Right cardiac atrium (tissue), 5 donors: ENCODE measurements around the gene MYO5C. TPM values are rescaled to one million over a fixed set of nuclear protein-coding genes. Genes with fewer than 3 reads are reported as not detected.
"Not testable (repeated sequence)": the region's sequence is repeated elsewhere in the genome, so short reads cannot be mapped to it uniquely, and the experiment has no call there.

Experiments used
- ATAC-seq, 2 donors: fragments of 200-7000 bp; cut with Tn5 transposase; one replicate each; pipeline versions ENCODE4 v1.8.0 to v1.9.1; 2020; ENCODE audit warnings: moderate library complexity in 2 of 2, mild to moderate bottlenecking in 1 of 2
- DNase-seq, 3 donors: peaks; one replicate each; pipeline ENCODE4 v3.0.0-alpha.2; 2020
- H3K27ac ChIP-seq: one replicate; pipeline ENCODE4 v1.5.1; 2013; ENCODE audit warnings: mild to moderate bottlenecking, low read length, control low read depth, moderate library complexity
- H3K27me3 ChIP-seq: one replicate; pipeline ENCODE4 v1.6.1; 2013; ENCODE audit not compliant: control insufficient read depth, insufficient read depth
- H3K4me1 ChIP-seq: one replicate; pipeline ENCODE4 v1.6.1; 2013; ENCODE audit warnings: low read length; ENCODE audit not compliant: control insufficient read depth, insufficient read depth
- H3K4me3 ChIP-seq: one replicate; pipeline ENCODE4 v1.5.1; 2013; ENCODE audit warnings: low read length, control low read depth
- H3K9me3 ChIP-seq: one replicate; pipeline ENCODE4 v1.6.1; 2013; ENCODE audit warnings: low read length; ENCODE audit not compliant: control insufficient read depth
- WGBS: extraction: QIAGEN DNeasy Blood & Tissue Kit; methylation state at CpG from one replicate; pipeline ENCODE4 v1.1.7; 2013; 5-methylcytosine and 5-hydroxymethylcytosine counted together
- intact Hi-C, 4 donors: fragments of 100-400 bp; cut with DNase I; formaldehyde crosslinking; loops; one replicate each; pipeline versions ENCODE4 v1.11.0 to v1.14.0; 2022 to 2023
- polyA plus RNA-seq: library from polyadenylated mRNA; stranded (reverse); fragments of 200-250 nt; gene quantifications from one replicate; pipeline ENCODE4 v1.2.3, GENCODE V29; 2013
- total RNA-seq, 4 donors: library from RNA; stranded (reverse); fragmentation: NEBNext Ultra II Directional; extraction: Animal tissue kit (Norgen Biotek cat#: 25700); gene quantifications; one replicate each; pipeline ENCODE4 v1.2.1, GENCODE V29; 2021
- donor health status: healthy with polysubstance abuse.
- donor health status: DM: no; HTN: yes; CAD: no.
- donor health status: DM: no; HTN: no; CAD: no.
- donor health status: DM: no; HTN: yes; CAD: no; lungs with severe emphysema.
- donor health status: DM: yes; HTN: yes; CAD: no.

The MYO5C gene
- total and polyA plus RNA-seq, 5 donors = 1.6 to 9.2 (median 4.4) TPM

GRCh38 chr15:52165494-52166131 is 130.0 kb downstream of the MYO5C start:
- H3K9me3 ChIP-seq, H3K27ac ChIP-seq, H3K27me3 ChIP-seq, intact Hi-C loops, H3K4me3 ChIP-seq, DNase-seq, H3K4me1 ChIP-seq, ATAC-seq: not testable (repeated sequence)
- WGBS = 82% methylated on average over 5 of the region's 5 CpGs

DNA sequence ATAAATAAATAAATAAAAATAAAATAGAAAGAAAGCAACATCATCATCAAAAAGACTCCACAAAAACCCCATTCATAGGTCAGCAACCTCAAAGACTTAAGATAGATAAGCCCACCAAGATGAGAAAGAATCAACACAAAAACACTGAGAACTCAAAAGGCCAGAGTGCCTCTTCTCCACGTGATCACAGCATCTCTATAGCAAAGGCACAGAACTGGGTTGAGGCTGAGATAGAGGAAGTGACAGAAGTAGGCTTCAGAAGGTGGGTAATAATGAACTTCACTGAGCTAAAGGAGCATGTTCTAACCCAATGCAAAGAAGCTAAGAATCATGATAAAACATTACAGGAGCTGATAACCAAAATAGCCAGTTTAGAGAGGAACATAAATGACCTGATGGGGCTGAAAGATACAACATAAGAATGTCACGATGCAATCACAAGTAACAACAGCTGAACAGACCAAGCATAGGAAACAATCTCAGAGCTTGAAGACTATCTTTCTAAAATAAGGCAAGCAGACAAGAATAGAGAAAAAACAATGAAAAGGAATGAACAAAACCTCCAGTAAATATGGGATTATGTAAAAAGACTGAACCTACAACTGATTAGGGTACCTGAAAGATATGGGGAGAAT is 130.9 kb downstream of the MYO5C start:
- Histone ChIP-seq H3K9me3 (no peaks in the 10 kb centered on the region), H3K4me1 (no peaks in the 10 kb centered on the region), H3K27me3 (no peaks in the 10 kb centered on the region), H3K4me3 (no peak overlapping the region), H3K27ac (no peak overlapping the region)
- DNase-seq (no peak), ATAC-seq (no peak)
- intact Hi-C loops = no loop called here
- WGBS = 89% methylated on average over 2 of the region's 2 CpGs

DNA sequence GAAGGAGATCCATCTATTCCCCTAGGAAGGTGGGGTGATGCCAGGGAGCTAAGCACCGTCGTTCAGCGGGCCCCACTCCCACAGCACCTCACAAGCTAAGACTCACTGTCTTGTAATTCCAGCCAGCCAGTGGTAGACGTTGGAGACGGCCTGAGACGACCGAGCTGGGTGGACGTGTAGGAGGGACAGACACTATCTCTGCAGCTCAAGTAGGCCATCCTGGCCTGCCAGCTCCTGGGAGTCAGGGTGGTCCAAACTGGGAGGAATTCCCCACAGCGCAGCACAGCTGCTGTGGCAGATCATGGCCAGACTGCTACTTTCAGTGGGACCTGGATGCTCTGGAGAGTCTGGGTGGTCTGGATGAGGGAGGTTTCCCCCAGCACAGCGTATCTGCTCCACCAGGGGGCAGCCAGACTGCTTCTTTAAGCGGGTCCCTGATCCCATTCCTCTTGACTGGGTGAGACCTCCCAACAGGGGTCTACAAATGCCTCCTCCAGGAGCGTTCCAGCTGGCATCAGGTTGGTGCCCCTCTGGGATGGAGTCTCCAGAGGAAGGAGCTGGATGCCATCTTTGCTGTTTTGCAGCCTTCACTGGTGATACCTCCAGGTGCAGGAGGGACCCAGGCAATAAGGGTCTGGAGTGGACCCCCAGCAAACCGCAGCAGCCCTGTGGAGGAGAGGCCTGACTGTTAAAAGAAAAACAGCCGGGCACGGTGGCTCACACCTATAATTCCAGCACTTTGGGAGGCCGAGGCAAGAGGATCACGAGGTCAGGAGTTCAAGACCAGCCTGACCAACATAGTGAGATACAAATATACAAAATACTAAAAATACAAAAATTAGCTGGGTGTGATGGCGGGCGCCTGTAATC is 132.0 kb downstream of the MYO5C start:
- Histone ChIP-seq H3K4me3 (no peak overlapping the region), H3K27me3 (no peaks in the 10 kb centered on the region), H3K27ac (no peak overlapping the region), H3K4me1 (no peaks in the 10 kb centered on the region), H3K9me3 (no peaks in the 10 kb centered on the region)
- no peak for DNase-seq
- intact Hi-C loops = no loop called here
- ATAC-seq = peak in 1 of 2 donors; percentile 11
- 87% methylated on average over 19 of the region's 19 CpGs for WGBS

DNA sequence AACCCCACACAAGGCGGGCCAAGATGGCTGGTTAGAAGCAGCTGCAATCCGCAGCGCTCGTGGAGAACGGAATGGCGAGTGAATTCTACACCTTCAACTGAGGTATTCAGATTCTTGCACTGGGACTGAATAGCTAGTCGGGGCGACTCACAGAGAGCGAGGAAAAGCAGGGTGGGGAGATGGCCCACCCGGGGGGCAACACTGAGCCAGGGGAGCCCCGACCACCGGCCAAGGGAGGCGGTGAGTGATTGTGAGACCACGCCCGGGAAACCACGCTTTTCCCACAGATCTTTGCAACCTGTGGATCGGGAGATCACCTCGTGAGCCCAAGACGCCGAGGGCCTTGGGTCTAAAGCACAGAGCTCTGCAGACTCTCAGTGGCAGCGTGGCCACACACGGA is 132.7 kb downstream of the MYO5C start:
- intact Hi-C loops = no loop called here
- ATAC-seq (no peak), DNase-seq (no peak)
- WGBS = 91% methylated on average over 22 of the region's 22 CpGs
- Histone ChIP-seq H3K27ac (no peak overlapping the region), H3K4me1 (no peaks in the 10 kb centered on the region), H3K9me3 (no peaks in the 10 kb centered on the region), H3K4me3 (no peak overlapping the region), H3K27me3 (no peaks in the 10 kb centered on the region)

- Histone ChIP-seq H3K27me3 (no peaks in the 10 kb centered on the region), H3K4me3 (no peak overlapping the region), H3K4me1 (no peaks in the 10 kb centered on the region), H3K27ac (no peak overlapping the region), H3K9me3 (no peaks in the 10 kb centered on the region)
- no peak for DNase-seq
- intact Hi-C loops = no loop called here
- no peak for ATAC-seq
- 85% methylated on average over 4 of the region's 4 CpGs for WGBS
Measured at GRCh38 chr15:52162260-52162659, 133.3 kb downstream of the MYO5C start.

- H3K27me3 ChIP-seq = no peaks in the 10 kb centered on the region
- no peak for ATAC-seq
- H3K4me3 ChIP-seq = no peak overlapping the region
- H3K4me1 ChIP-seq = no peaks in the 10 kb centered on the region
- intact Hi-C loops = no loop called here
- DNase-seq = no peak
- 97% methylated on average over 13 of the region's 13 CpGs for WGBS
- H3K27ac ChIP-seq = no peak overlapping the region
- no peaks in the 10 kb centered on the region for H3K9me3 ChIP-seq
Measured at GRCh38 chr15:52161406-52161966, 134.1 kb downstream of the MYO5C start.

DNA sequence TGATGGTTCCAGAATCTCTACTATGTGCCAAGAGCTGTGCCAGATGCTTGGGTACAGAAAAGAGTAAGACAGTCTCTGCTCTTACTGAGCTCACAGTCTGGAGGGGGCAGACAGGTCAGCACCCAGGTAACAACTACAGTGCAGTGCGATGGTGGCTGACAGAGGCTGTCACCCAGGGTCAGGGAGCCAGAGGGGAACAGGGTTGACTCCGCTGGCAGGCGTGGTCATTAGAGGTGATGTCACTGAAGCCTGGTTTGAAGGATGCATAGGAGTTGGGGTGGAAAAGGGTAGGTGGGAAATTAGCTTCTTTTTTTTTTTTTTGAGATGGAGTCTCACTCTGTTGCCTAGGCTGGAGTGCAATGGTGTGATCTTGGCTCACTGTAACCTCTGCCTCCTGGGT is 136.0 kb downstream of the MYO5C start:
- Histone ChIP-seq H3K4me1 (peaks cover 3% of the 10 kb centered on the region), H3K4me3 (no peak overlapping the region), H3K27ac (no peak overlapping the region), H3K27me3 (no peaks in the 10 kb centered on the region), H3K9me3 (no peaks in the 10 kb centered on the region)
- DNase-seq = no peak
- intact Hi-C loops = no loop called here
- WGBS = 96% methylated on average over 3 of the region's 3 CpGs
- ATAC-seq = no peak

GRCh38 chr15:52158084-52158765 is 137.4 kb downstream of the MYO5C start:
- H3K9me3 ChIP-seq = no peaks in the 10 kb centered on the region
- H3K4me1 ChIP-seq = peaks cover 3% of the 10 kb centered on the region
- H3K27ac ChIP-seq = no peak overlapping the region
- ATAC-seq (no peak), DNase-seq (no peak)
- no peaks in the 10 kb centered on the region for H3K27me3 ChIP-seq
- no peak overlapping the region for H3K4me3 ChIP-seq
- intact Hi-C loops = no loop called here
- 85% methylated on average over 10 of the region's 10 CpGs for WGBS

GRCh38 chr15:52155878-52156277 is 139.7 kb downstream of the MYO5C start:
- WGBS = 67% methylated on average over 2 of the region's 2 CpGs
- DNase-seq (no peak), ATAC-seq (no peak)
- H3K4me3 ChIP-seq = no peak overlapping the region
- H3K27me3 ChIP-seq = no peaks in the 10 kb centered on the region
- H3K9me3 ChIP-seq = no peaks in the 10 kb centered on the region
- H3K4me1 ChIP-seq = peaks cover 3% of the 10 kb centered on the region
- H3K27ac ChIP-seq = no peak overlapping the region
- intact Hi-C loops = no loop called here

DNA sequence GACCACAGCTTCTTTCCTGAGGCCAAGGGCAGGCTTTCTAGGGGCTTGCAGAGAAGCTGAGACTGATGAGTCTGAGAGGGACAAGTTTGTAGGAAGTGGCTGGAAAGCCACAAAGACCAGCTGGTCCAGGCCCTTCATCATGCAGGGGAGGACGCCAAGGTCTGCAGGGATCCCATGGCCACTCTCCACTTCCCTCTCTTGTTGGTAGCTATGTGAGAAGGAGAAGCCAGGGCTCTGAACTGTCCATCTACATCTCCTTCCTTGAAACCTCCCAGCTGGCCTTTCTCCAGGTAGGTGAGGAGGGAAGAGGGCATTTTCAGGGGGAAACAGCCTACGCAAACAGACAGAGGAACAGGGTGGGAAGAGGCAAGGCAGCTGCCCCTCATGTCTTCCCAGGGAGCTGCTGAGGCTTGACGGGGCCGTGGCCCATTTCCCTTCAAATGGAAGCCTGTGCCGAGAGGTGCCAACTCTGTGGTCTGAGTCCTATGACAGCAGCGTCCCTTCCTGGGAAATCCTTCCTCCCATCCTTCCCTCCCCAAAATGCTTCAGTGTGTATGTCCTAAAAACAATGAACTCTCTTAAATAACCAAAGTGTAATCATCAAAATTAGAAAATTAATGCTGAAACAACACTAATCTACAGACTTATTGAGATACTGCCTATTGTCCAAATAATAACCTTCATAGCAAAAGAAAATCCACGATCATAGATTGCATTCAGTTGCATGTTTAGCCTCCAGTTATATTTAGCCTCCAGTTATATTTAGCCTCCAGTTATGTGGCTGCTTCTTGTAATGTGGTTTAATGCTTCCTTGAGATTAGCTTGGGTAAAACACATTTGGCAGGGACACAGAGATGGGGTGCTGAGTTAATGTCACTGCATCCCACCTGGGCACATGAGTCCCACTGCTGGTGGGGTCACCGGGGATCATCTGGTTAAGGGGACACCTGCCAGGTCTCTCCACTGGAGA is 140.4 kb downstream of the MYO5C start:
- no peak overlapping the region for H3K4me3 ChIP-seq
- ATAC-seq = peak in 1 of 2 donors; percentile 11
- intact Hi-C loops = no loop called here
- WGBS = 85% methylated on average over 8 of the region's 8 CpGs
- no peak overlapping the region for H3K27ac ChIP-seq
- peaks cover 3% of the 10 kb centered on the region for H3K4me1 ChIP-seq
- no peaks in the 10 kb centered on the region for H3K9me3 ChIP-seq
- H3K27me3 ChIP-seq = no peaks in the 10 kb centered on the region
- DNase-seq = no peak
